ENCODE data around the gene RAB15.

Gene RAB15

GRCh38 chr14:64954491-64955240, 17.5 kb downstream of the RAB15 start:
- DNase-seq (ENCODE audit: low read depth), result no peak

- no peak for DNase-seq (ENCODE audit: low read depth)
Measured at GRCh38 chr14:64953661-64954060, 18.5 kb downstream of the RAB15 start.

GRCh38 chr14:64953310-64953654, 18.9 kb downstream of the RAB15 start:
- no peak for DNase-seq (ENCODE audit: low read depth)

GRCh38 chr14:64952598-64953309, 19.4 kb downstream of the RAB15 start:
- no peak for DNase-seq (ENCODE audit: low read depth)

- DNase-seq (ENCODE audit: low read depth), result no peak
Measured at GRCh38 chr14:64951724-64952123, 20.4 kb downstream of the RAB15 start.

- DNase-seq (ENCODE audit: low read depth), result no peak
Measured at GRCh38 chr14:64951291-64951690, 20.8 kb downstream of the RAB15 start.

- DNase-seq (ENCODE audit: low read depth), result no peak
Measured at GRCh38 chr14:64950889-64951288, 21.2 kb downstream of the RAB15 start.

- no peak for DNase-seq (ENCODE audit: low read depth)
Measured at GRCh38 chr14:64948612-64949210, 23.4 kb downstream of the RAB15 start.

GRCh38 chr14:64947710-64948611, 24.2 kb downstream of the RAB15 start:
- DNase-seq (ENCODE audit: low read depth), result no peak

- DNase-seq (ENCODE audit: low read depth), result no peak
Measured at GRCh38 chr14:64946310-64947045, 25.7 kb downstream of the RAB15 start.

- no peak for DNase-seq (ENCODE audit: low read depth)
Measured at GRCh38 chr14:64945431-64946178, 26.5 kb downstream of the RAB15 start.

- no peak for DNase-seq (ENCODE audit: low read depth)
Measured at GRCh38 chr14:64944861-64945260, 27.3 kb downstream of the RAB15 start.

GRCh38 chr14:64944041-64944440, 28.1 kb downstream of the RAB15 start:
- DNase-seq (ENCODE audit: low read depth), result no peak

- DNase-seq (ENCODE audit: low read depth), result no peak
Measured at GRCh38 chr14:64943556-64943955, 28.6 kb downstream of the RAB15 start.

GRCh38 chr14:64942531-64943111, 29.5 kb downstream of the RAB15 start, which contains the start of gene GPX2:
GPX2 (minus strand) TSS chr14:64942745; CDS start chr14:64942726, 19 bp downstream.
- DNase-seq (ENCODE audit: low read depth), result no peak

- DNase-seq (ENCODE audit: low read depth), result no peak
Measured at GRCh38 chr14:64940336-64940910, 31.7 kb downstream of the RAB15 start.

- no peak for DNase-seq (ENCODE audit: low read depth)
Measured at GRCh38 chr14:64939817-64940190, 32.3 kb downstream of the RAB15 start.

GRCh38 chr14:64938972-64939816, 32.9 kb downstream of the RAB15 start:
- no peak for DNase-seq (ENCODE audit: low read depth)

- DNase-seq (ENCODE audit: low read depth), result no peak
Measured at GRCh38 chr14:64937821-64938193, 34.3 kb downstream of the RAB15 start.
